HEK293 (cell line): ENCODE results near the gene GSG1.

Experiments used
- CTCF ChIA-PET: fragments of 350-600 bp; formaldehyde crosslinking; extraction: SDS; loops from one replicate; lab custom pipeline; 2021; ENCODE audit warnings: antibody characterized with exemption; lab: Yijun Ruan, JAX
- POLR2A ChIA-PET: fragments of 300-600 bp; formaldehyde crosslinking; extraction: SDS; loops from one replicate; lab custom pipeline; 2020; ENCODE audit warnings: antibody characterized with exemption, inconsistent platforms; lab: Yijun Ruan, JAX
- H3K27ac ChIP-seq: fragments of 200-500 bp; sonication (Bioruptor generic); 2 replicates; pipeline ENCODE4 v1.5.1; 2014; ENCODE audit warnings: low read depth, low read length, control low read depth, inconsistent platforms; ENCODE audit errors: extremely low read depth
- H3K36me3 ChIP-seq, 2 experiments: fragments of 200-500 bp in 1 of 2; sonication (Bioruptor generic) in 1 of 2; 1 replicate in 1 of 2; 2 replicates in 1 of 2; pipeline ENCODE4 v1.5.1; 2014 to 2017; ENCODE audit warnings: inconsistent platforms in 2 of 2, low read length in 2 of 2; ENCODE audit not compliant: control insufficient read depth in 2 of 2, insufficient read depth in 1 of 2
- H3K4me1 ChIP-seq: fragments of 200-500 bp; sonication (Bioruptor generic); 2 replicates; pipeline ENCODE4 v1.5.1; 2014; ENCODE audit warnings: mild to moderate bottlenecking, low read length, inconsistent platforms; ENCODE audit not compliant: control insufficient read depth, insufficient read depth
- H3K4me3 ChIP-seq: 2 replicates; pipeline ENCODE4 v1.5.1; 2011; ENCODE audit warnings: low read depth, mild to moderate bottlenecking, control low read depth, low read length, moderate library complexity
- H3K9me3 ChIP-seq: fragments of 200-500 bp; sonication (Bioruptor generic); 2 replicates; pipeline ENCODE4 v1.5.1; 2014; ENCODE audit warnings: low read depth, low read length, inconsistent platforms; ENCODE audit not compliant: control insufficient read depth, insufficient read depth
- BCL11B ChIP-seq: fragments of 450-650 bp; formaldehyde crosslinking; IDR thresholded peaks from 2 replicates; pipeline ENCODE4 v1.5.1; 2016; ENCODE audit warnings: low read depth, missing biosample characterization, missing genetic modification characterization
- GLIS2 ChIP-seq: fragments of 450-650 bp; formaldehyde crosslinking; IDR thresholded peaks from 2 replicates; pipeline ENCODE4 v1.5.1; 2016; ENCODE audit warnings: missing biosample characterization, missing genetic modification characterization
- SALL2 ChIP-seq: fragments of 450-650 bp; formaldehyde crosslinking; IDR thresholded peaks from 2 replicates; pipeline ENCODE4 v1.5.0; 2017; ENCODE audit warnings: missing biosample characterization, mild to moderate bottlenecking, missing genetic modification characterization, borderline replicate concordance
- ZBTB1 ChIP-seq: fragments of 450-650 bp; formaldehyde crosslinking; IDR thresholded peaks from 2 replicates; pipeline ENCODE4 v1.5.1; 2016; ENCODE audit warnings: missing biosample characterization, missing genetic modification characterization
- ZIC2 ChIP-seq: fragments of 450-650 bp; formaldehyde crosslinking; IDR thresholded peaks from 2 replicates; pipeline ENCODE4 v1.5.1; 2016; ENCODE audit warnings: missing biosample characterization, missing genetic modification characterization
- ZNF121 ChIP-seq: fragments of 450-650 bp; formaldehyde crosslinking; IDR thresholded peaks from 2 replicates; pipeline ENCODE4 v1.5.1; 2016; ENCODE audit warnings: missing biosample characterization, missing genetic modification characterization
- ZNF2 ChIP-seq: fragments of 450-650 bp; formaldehyde crosslinking; IDR thresholded peaks from 2 replicates; pipeline ENCODE4 v1.5.1; 2016; ENCODE audit warnings: missing biosample characterization, missing genetic modification characterization
- ZNF211 ChIP-seq: fragments of 450-650 bp; formaldehyde crosslinking; IDR thresholded peaks from 2 replicates; pipeline ENCODE4 v1.5.1; 2016; ENCODE audit warnings: low read depth, missing biosample characterization, missing genetic modification characterization
- ZNF404 ChIP-seq: fragments of 450-650 bp; formaldehyde crosslinking; IDR thresholded peaks from 2 replicates; pipeline ENCODE4 v1.5.1; 2017; ENCODE audit warnings: missing biosample characterization, missing genetic modification characterization
- ZNF555 ChIP-seq: fragments of 450-650 bp; formaldehyde crosslinking; conservative IDR thresholded peaks from 2 replicates; pipeline ENCODE4 v1.5.1; 2017; ENCODE audit warnings: missing biosample characterization, mild to moderate bottlenecking, missing genetic modification characterization, inconsistent platforms
- ZNF626 ChIP-seq: fragments of 450-650 bp; sonication (Bioruptor Pico); formaldehyde crosslinking; IDR thresholded peaks from 2 replicates; pipeline ENCODE4 v1.5.1; 2018; ENCODE audit warnings: missing biosample characterization, missing genetic modification characterization, inconsistent platforms
- ZNF629 ChIP-seq: fragments of 450-650 bp; formaldehyde crosslinking; IDR thresholded peaks from 2 replicates; pipeline ENCODE4 v1.5.1; 2017; ENCODE audit warnings: missing biosample characterization, missing genetic modification characterization
- ZNF654 ChIP-seq: fragments of 450-650 bp; formaldehyde crosslinking; IDR thresholded peaks from 2 replicates; pipeline ENCODE4 v1.5.1; 2016; ENCODE audit warnings: low read depth, missing biosample characterization, missing genetic modification characterization
- ZNF670 ChIP-seq: fragments of 450-650 bp; formaldehyde crosslinking; IDR thresholded peaks from 2 replicates; pipeline ENCODE4 v1.5.1; 2016; ENCODE audit warnings: missing biosample characterization, missing genetic modification characterization, low read depth
- ZNF692 ChIP-seq: fragments of 450-650 bp; formaldehyde crosslinking; IDR thresholded peaks from 2 replicates; pipeline ENCODE4 v1.5.1; 2016; ENCODE audit warnings: missing biosample characterization, missing genetic modification characterization
- ZNF792 ChIP-seq: fragments of 450-650 bp; formaldehyde crosslinking; IDR thresholded peaks from 2 replicates; pipeline ENCODE4 v1.5.1; 2016; ENCODE audit warnings: missing biosample characterization, missing genetic modification characterization
- ZSCAN4 ChIP-seq: fragments of 450-650 bp; formaldehyde crosslinking; IDR thresholded peaks from 2 replicates; pipeline ENCODE4 v1.5.1; 2017; ENCODE audit warnings: missing biosample characterization, missing genetic modification characterization
- TF ChIP-seq, protein P1 (sequence below): fragments of 450-650 bp; formaldehyde crosslinking; conservative IDR thresholded peaks from 2 replicates; pipeline ENCODE4 v1.5.1; 2016; ENCODE audit warnings: low read depth, missing biosample characterization, missing genetic modification characterization
- TF ChIP-seq, protein P2 (sequence below): IDR thresholded peaks from 2 replicates; pipeline ENCODE4 v1.6.1; 2011; ENCODE audit warnings: mild to moderate bottlenecking, low read depth, low read length, borderline replicate concordance
- TF ChIP-seq, protein P3 (sequence below): fragments of 450-650 bp; formaldehyde crosslinking; IDR thresholded peaks from 2 replicates; pipeline ENCODE4 v1.5.1; 2016; ENCODE audit warnings: missing biosample characterization, missing genetic modification characterization

Gene GSG1

GRCh38 chr12:13112968-13113367 is 9.5 kb upstream of the GSG1 start (continued):
- TF ChIP-seq, protein P1, sequence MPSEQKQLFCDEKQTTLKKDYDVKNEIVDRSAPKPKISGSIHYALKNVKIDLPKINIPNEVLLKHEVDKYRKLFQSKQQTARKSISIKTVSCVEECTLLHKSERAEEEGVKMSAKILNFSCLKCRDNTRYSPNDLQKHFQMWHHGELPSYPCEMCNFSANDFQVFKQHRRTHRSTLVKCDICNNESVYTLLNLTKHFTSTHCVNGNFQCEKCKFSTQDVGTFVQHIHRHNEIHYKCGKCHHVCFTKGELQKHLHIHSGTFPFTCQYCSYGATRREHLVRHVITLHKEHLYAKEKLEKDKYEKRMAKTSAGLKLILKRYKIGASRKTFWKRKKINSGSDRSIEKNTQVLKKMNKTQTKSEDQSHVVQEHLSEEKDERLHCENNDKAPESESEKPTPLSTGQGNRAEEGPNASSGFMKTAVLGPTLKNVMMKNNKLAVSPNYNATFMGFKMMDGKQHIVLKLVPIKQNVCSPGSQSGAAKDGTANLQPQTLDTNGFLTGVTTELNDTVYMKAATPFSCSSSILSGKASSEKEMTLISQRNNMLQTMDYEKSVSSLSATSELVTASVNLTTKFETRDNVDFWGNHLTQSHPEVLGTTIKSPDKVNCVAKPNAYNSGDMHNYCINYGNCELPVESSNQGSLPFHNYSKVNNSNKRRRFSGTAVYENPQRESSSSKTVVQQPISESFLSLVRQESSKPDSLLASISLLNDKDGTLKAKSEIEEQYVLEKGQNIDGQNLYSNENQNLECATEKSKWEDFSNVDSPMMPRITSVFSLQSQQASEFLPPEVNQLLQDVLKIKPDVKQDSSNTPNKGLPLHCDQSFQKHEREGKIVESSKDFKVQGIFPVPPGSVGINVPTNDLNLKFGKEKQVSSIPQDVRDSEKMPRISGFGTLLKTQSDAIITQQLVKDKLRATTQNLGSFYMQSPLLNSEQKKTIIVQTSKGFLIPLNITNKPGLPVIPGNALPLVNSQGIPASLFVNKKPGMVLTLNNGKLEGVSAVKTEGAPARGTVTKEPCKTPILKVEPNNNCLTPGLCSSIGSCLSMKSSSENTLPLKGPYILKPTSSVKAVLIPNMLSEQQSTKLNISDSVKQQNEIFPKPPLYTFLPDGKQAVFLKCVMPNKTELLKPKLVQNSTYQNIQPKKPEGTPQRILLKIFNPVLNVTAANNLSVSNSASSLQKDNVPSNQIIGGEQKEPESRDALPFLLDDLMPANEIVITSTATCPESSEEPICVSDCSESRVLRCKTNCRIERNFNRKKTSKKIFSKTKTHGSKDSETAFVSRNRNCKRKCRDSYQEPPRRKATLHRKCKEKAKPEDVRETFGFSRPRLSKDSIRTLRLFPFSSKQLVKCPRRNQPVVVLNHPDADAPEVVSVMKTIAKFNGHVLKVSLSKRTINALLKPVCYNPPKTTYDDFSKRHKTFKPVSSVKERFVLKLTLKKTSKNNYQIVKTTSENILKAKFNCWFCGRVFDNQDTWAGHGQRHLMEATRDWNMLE (tag by site-specific recombination), result no peak

DNA sequence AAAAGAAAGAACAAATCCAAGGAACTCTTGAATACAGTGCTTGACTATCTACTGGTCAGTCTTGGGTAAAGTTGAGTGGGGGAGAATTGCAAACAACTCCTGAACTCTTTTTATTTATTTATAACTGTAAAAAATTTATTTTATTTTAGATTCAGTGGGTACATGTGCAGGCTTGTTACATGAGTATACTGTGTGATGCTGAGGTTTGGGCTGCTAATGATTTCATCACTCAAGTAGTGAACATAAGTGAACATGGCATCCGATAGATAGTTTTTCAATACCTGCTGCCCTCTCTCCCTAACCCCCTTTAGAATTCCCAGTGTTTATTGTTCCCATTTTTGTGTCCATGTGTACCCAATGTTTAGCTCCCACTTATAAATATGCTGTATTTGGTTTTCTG is 3.2 kb upstream of the GSG1 start:
- H3K4me3 ChIP-seq, result no peak overlapping the region
- H3K27ac ChIP-seq, result no peak overlapping the region
- H3K36me3 ChIP-seq, result no peaks in the 10 kb centered on the region
- H3K9me3 ChIP-seq, result no peaks in the 10 kb centered on the region
- TF ChIP-seq ZNF629 (no peak), ZIC2 (tag by site-specific recombination) (no peak), ZBTB1 (tag by site-specific recombination) (no peak), ZNF692 (tag by site-specific recombination) (no peak), ZNF2 (tag by site-specific recombination) (no peak)
- TF ChIP-seq, protein P2, sequence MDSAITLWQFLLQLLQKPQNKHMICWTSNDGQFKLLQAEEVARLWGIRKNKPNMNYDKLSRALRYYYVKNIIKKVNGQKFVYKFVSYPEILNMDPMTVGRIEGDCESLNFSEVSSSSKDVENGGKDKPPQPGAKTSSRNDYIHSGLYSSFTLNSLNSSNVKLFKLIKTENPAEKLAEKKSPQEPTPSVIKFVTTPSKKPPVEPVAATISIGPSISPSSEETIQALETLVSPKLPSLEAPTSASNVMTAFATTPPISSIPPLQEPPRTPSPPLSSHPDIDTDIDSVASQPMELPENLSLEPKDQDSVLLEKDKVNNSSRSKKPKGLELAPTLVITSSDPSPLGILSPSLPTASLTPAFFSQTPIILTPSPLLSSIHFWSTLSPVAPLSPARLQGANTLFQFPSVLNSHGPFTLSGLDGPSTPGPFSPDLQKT, result no peak
- TF ChIP-seq, protein P3, sequence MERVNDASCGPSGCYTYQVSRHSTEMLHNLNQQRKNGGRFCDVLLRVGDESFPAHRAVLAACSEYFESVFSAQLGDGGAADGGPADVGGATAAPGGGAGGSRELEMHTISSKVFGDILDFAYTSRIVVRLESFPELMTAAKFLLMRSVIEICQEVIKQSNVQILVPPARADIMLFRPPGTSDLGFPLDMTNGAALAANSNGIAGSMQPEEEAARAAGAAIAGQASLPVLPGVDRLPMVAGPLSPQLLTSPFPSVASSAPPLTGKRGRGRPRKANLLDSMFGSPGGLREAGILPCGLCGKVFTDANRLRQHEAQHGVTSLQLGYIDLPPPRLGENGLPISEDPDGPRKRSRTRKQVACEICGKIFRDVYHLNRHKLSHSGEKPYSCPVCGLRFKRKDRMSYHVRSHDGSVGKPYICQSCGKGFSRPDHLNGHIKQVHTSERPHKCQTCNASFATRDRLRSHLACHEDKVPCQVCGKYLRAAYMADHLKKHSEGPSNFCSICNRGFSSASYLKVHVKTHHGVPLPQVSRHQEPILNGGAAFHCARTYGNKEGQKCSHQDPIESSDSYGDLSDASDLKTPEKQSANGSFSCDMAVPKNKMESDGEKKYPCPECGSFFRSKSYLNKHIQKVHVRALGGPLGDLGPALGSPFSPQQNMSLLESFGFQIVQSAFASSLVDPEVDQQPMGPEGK (tag by site-specific recombination), result no peak
- ChIA-PET CTCF (no interaction called here), POLR2A (no interaction called here)
- H3K4me1 ChIP-seq, result peaks cover 11% of the 10 kb centered on the region

DNA sequence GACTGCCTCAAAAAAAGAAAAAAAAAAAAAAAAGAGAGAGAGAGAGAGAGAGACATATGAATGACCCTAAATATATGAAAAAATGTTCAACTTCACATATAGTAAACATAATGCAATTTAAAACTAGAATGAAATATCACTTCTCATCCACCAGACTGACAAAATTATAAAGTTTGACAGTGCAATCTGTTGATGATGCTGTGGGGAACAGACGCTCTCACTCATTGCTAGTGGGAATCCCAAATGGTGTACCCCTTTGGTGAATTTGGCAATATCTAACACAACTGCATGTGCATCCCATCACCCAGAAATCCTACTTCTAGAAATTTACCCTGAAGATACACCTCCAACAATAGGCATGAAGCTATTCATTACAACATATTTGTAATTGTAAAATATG is 2.3 kb upstream of the GSG1 start:
- H3K27ac ChIP-seq, result no peak overlapping the region
- H3K4me3 ChIP-seq, result no peak overlapping the region
- no peaks in the 10 kb centered on the region for H3K9me3 ChIP-seq
- ChIA-PET POLR2A (no interaction called here), CTCF (interaction anchor here (0.6 kb wide), 1 partner anchor 635 kb away, joined by 3 read pairs; no protein-coding TSS in a partner anchor)
- H3K36me3 ChIP-seq, result no peaks in the 10 kb centered on the region
- H3K4me1 ChIP-seq, result peaks cover 14% of the 10 kb centered on the region
- TF ChIP-seq ZSCAN4 (tag by site-specific recombination) (no peak), ZNF792 (no peak), GLIS2 (tag by site-specific recombination) (no peak), ZNF121 (tag by site-specific recombination) (no peak), BCL11B (no peak), ZNF555 (tag by site-specific recombination) (no peak), ZNF654 (no peak), ZNF211 (tag by site-specific recombination) (no peak), ZNF670 (no peak), ZNF404 (no peak), ZNF626 (no peak), SALL2 (tag by site-specific recombination) (no peak)
